GM21528 (cell line): ENCODE data around the gene MCUR1.
A peak's percentile ranks its signal among the peaks of the same experiment; 100 is the strongest.
"Not testable (repeated sequence)": the region's sequence is repeated elsewhere in the genome, so short reads cannot be mapped to it uniquely, and the experiment has no call there.

Experiments
- ATAC-seq: cut with Tn5 transposase; IDR thresholded peaks from one replicate; pipeline ENCODE4 v1.9.1; 2021; ENCODE audit warnings: mild to moderate bottlenecking, moderate library complexity; ENCODE audit not compliant: unreplicated experiment, low FRiP score

The MCUR1 gene

GRCh38 chr6:13788820-13789219, 25.5 kb downstream of the MCUR1 start:
- no peak for ATAC-seq

GRCh38 chr6:13787137-13787536, 27.2 kb downstream of the MCUR1 start:
- ATAC-seq: no peak

DNA sequence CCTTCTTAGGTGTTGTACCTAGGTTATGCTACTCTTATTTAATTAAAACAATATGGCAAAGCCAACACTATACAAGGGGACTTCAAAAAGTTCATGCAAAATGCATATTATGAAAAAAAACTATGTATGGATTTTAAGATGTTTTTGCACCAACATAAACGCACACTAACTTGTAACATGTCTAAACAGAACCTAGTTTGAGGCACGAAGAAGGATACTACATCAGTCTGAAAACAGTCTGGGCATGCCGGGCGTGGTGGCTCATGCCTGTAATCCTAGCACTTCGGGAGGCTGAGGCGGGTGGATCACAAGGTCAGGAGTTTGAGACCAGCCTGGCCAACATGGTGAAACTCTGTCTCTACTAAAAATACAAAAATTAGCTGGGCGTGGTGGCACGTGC, 34.2 kb downstream of the MCUR1 start:
- not testable (repeated sequence) for ATAC-seq

- no peak for ATAC-seq
Measured at GRCh38 chr6:13778028-13778427, 36.3 kb downstream of the MCUR1 start.

DNA sequence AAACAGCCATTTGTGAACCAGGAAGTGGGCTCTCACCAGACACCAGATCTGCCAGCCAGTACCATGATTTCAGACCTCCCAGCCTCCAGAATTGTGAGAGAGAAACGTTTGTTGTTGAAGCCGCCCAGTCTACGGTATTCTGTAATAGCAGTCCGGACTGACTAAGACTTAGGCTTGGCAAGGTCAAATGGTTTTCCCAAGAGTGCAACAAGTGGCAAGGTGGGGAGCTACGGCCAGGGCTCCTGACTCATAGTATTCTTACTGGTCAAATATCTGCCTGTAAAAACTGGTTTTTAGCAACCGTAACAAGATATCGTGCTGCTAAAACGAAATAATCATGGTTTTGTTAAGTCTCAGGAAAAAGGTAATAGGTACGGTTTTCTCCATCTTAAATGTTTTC, 37.8 kb downstream of the MCUR1 start:
- ATAC-seq: no peak

- ATAC-seq: not testable (repeated sequence)
Measured at GRCh38 chr6:13775466-13775865, 38.9 kb downstream of the MCUR1 start.

DNA sequence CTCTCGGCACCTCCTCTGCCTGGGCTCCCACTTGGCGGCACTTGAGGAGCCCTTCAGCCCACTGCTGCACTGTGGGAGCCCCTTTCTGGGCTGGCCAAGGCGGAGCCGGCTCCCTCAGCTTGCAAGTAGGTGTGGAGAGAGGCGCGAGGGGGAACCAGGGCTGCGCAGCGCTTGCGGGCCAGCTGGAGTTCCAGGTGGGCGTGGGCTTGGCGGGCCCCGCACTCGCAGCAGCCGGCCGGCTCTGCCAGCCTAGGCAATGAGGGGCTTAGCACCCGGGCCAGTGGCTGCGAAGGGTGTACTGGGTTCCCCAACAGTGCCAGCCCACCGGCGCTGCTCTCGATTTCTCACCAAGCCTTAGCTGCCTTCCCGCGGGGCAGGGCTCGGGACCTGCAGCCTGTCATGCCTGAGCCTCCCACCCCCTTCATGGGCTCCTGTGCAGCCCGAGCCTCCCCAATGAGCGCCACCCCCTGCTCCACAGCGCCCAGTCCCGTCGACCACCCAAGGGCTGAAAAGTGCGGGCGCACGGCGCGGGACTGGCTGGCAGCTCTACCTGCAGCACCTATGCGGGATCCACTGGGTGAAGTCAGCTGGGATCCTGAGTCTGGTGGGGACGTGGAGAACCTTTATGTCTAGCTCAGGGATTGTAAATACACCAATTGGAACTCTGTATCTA, 41.9 kb downstream of the MCUR1 start:
- ATAC-seq: not testable (repeated sequence)

GRCh38 chr6:13769655-13770053, 44.7 kb downstream of the MCUR1 start:
- no peak for ATAC-seq

- no peak for ATAC-seq
Measured at GRCh38 chr6:13769034-13769654, 45.2 kb downstream of the MCUR1 start.

GRCh38 chr6:13767121-13767808, 47.1 kb downstream of the MCUR1 start:
- ATAC-seq: no peak

GRCh38 chr6:13766201-13766634, 48.1 kb downstream of the MCUR1 start:
- ATAC-seq: no peak

DNA sequence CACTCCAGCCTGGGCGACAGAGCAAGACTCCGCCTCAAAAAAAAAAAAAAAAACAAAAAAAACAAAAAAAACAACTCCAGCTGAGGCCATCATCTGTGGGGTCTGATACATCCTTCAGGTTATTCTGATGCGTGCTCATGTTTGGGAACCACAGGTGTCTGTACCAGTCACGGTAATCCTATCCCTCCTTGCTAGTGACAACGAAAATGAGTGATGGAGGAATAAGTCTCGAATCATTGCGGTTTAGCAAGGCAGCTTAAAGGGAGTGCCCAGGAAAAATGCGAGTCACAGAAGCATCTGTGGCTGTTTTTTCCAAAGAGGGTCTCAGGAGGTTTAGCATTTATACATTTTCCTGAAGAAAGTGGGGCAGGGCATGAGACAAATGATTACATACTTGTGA, 48.8 kb downstream of the MCUR1 start:
- ATAC-seq: no peak

DNA sequence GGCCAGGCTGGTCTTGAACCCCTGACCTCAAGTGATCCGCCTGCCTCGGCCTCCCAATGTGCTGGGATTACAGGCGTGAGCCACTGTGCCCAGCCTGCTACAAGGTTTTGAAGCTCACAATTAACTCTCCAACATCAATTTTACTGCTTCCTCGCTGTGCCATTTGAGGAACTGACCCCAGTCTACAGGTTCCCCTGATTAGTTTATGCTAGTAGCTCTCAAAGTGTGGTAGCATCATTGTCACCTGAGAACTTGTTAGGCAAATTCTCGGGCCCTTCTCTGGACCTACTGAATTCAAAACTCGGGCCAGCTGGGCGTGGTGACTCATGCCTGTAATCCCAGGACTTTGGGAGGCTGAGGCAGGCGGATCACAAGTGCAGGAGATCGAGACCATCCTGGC, 49.4 kb downstream of the MCUR1 start:
- no peak for ATAC-seq

GRCh38 chr6:13763740-13764381, 50.5 kb downstream of the MCUR1 start:
- peak; percentile 46 for ATAC-seq

- no peak for ATAC-seq
Measured at GRCh38 chr6:13762611-13763441, 51.5 kb downstream of the MCUR1 start.

- no peak for ATAC-seq
Measured at GRCh38 chr6:13761361-13762036, 52.9 kb downstream of the MCUR1 start.

DNA sequence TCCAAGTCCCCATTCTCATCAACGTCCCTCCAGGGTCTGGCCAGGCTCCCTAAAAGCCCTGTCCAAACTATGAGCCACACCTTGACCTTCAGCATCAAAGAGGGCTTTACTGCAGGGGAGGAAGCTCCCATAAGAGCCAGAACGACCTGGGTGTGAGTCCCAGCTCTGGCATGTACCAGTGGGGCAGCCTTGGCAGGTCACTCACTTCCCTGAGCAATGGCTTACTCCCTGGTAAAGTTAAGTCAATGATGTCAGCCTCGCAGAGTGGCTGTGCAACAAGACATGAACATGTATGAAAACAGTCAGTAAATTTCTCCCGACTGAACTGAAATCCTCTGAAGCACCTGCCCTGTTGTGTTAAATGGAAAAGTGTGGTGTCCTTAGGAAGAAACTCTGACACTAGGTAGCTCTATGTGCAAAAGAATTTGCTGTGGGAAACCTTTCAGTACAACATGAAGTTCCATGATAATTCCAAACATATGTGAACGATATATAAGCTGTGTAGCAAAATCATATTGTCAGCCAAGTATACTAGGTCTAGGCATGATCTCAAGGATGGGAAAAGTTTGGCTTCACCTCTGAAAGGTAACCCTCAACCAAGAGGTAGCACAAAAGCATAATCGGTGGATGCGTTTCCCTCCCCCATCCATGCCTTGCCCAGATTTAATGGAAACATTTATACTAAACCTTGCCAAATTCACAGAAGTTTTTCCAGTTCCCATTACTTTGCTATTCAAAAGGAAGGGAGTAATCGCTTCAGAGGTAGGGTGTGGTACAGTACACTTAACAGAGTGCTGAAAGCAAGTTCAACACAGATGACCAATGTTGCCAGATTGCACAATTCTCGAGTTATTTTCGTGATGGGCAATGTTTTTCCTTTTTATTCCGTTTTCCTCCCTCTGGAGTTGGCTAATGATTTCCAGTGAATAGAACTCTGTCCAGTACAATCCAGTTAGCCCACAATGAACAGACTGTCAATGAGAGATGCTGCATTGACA, 53.8 kb downstream of the MCUR1 start:
- no peak for ATAC-seq

GRCh38 chr6:13759025-13759424, 55.3 kb downstream of the MCUR1 start:
- no peak for ATAC-seq

GRCh38 chr6:13754644-13755043, 59.7 kb downstream of the MCUR1 start:
- no peak for ATAC-seq
